ENCODE data around the gene CBX3. TPM values are rescaled to one million over a fixed set of nuclear protein-coding genes. Genes with fewer than 3 reads are reported as not detected.

The CBX3 gene
- total and polyA plus RNA-seq, 2 of the 13 experiments (the other 11 are each of a cell fraction or from before 2014, with no cell fraction given), result 53.9 to 249 TPM

DNA sequence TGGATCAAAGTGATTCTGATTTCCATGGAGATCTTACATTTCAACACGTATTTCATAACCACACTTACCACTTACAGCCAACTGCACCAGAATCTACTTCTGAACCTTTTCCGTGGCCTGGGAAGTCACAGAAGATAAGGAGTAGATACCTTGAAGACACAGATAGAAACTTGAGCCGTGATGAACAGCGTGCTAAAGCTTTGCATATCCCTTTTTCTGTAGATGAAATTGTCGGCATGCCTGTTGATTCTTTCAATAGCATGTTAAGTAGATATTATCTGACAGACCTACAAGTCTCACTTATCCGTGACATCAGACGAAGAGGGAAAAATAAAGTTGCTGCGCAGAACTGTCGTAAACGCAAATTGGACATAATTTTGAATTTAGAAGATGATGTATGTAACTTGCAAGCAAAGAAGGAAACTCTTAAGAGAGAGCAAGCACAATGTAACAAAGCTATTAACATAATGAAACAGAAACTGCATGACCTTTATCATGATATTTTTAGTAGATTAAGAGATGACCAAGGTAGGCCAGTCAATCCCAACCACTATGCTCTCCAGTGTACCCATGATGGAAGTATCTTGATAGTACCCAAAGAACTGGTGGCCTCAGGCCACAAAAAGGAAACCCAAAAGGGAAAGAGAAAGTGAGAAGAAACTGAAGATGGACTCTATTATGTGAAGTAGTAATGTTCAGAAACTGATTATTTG is 16.3 kb upstream of the CBX3 start (continued):
- no peak for TF ChIP-seq THYN1 (CRISPR knock-in tag; IDR thresholded peaks at IDR 0.05; ENCODE audit: borderline replicate concordance, low read depth)

DNA sequence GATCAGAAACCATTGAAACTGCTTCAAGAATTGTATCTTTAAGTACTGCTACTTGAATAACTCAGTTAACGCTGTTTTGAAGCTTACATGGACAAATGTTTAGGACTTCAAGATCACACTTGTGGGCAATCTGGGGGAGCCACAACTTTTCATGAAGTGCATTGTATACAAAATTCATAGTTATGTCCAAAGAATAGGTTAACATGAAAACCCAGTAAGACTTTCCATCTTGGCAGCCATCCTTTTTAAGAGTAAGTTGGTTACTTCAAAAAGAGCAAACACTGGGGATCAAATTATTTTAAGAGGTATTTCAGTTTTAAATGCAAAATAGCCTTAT is 15.7 kb upstream of the CBX3 start:
- WGBS (ENCODE audit: low lambda C conversion rate), result 95% methylated on average over 1 of the region's 1 CpG
- TF ChIP-seq JUND (CRISPR knock-in tag; IDR thresholded peaks at IDR 0.05) (no peak), ZKSCAN5 (CRISPR knock-in tag; IDR thresholded peaks at IDR 0.05) (no peak), ZNF678 (CRISPR knock-in tag; IDR thresholded peaks at IDR 0.05) (no peak), ZNF256 (CRISPR knock-in tag; conservative IDR thresholded peaks at IDR 0.05) (no peak), KLF11 (CRISPR knock-in tag; IDR thresholded peaks at IDR 0.05) (no peak), MED13 (CRISPR knock-in tag; IDR thresholded peaks at IDR 0.05) (no peak), PLRG1 (conservative IDR thresholded peaks at IDR 0.05) (no peak), DNMT3B (CRISPR knock-in tag; conservative IDR thresholded peaks at IDR 0.05) (no peak), SSRP1 (CRISPR knock-in tag; IDR thresholded peaks at IDR 0.05) (no peak), ZNF253 (CRISPR knock-in tag; IDR thresholded peaks at IDR 0.05; ENCODE audit: borderline replicate concordance) (no peak)
- TF ChIP-seq, protein P1, sequence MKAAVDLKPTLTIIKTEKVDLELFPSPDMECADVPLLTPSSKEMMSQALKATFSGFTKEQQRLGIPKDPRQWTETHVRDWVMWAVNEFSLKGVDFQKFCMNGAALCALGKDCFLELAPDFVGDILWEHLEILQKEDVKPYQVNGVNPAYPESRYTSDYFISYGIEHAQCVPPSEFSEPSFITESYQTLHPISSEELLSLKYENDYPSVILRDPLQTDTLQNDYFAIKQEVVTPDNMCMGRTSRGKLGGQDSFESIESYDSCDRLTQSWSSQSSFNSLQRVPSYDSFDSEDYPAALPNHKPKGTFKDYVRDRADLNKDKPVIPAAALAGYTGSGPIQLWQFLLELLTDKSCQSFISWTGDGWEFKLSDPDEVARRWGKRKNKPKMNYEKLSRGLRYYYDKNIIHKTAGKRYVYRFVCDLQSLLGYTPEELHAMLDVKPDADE (CRISPR knock-in tag; IDR thresholded peaks at IDR 0.05), result no peak
- TF ChIP-seq, protein P2, sequence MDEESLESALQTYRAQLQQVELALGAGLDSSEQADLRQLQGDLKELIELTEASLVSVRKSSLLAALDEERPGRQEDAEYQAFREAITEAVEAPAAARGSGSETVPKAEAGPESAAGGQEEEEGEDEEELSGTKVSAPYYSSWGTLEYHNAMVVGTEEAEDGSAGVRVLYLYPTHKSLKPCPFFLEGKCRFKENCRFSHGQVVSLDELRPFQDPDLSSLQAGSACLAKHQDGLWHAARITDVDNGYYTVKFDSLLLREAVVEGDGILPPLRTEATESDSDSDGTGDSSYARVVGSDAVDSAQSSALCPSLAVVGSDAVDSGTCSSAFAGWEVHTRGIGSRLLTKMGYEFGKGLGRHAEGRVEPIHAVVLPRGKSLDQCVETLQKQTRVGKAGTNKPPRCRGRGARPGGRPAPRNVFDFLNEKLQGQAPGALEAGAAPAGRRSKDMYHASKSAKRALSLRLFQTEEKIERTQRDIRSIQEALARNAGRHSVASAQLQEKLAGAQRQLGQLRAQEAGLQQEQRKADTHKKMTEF (CRISPR knock-in tag; IDR thresholded peaks at IDR 0.05), result no peak
- TF ChIP-seq, protein P3, sequence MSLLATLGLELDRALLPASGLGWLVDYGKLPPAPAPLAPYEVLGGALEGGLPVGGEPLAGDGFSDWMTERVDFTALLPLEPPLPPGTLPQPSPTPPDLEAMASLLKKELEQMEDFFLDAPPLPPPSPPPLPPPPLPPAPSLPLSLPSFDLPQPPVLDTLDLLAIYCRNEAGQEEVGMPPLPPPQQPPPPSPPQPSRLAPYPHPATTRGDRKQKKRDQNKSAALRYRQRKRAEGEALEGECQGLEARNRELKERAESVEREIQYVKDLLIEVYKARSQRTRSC (CRISPR knock-in tag; IDR thresholded peaks at IDR 0.05; ENCODE audit: low read depth), result no peak
- Histone ChIP-seq H3K36me3 (replicated peaks in 1 of 2; ENCODE audit: control insufficient read depth in 1 of 2, insufficient read depth in 2 of 2, low read length in 2 of 2) (peaks cover 0 to 13% of the 10 kb centered on the region in 2 experiments; a peak in 2 of 5 replicates), H3K79me2 (ENCODE audit: insufficient read depth, low read length) (no peaks in the 10 kb centered on the region), H3K4me2 (ENCODE audit: low read depth, low read length) (no peak overlapping the region), H2AFZ (ENCODE audit: low read length) (no peak overlapping the region), H3K27me3 (ENCODE audit: control insufficient read depth in 1 of 2, insufficient read depth in 2 of 2, low read length in 2 of 2) (no peaks in the 10 kb centered on the region), H3K9ac (ENCODE audit: insufficient read depth, low read depth, low read length) (no peak overlapping the region), H3K27ac (ENCODE audit: extremely low read length, insufficient read depth, low read length) (no peak overlapping the region), H3K4me1 (ENCODE audit: insufficient read depth, low read length) (peaks cover 24% of the 10 kb centered on the region), H3K4me3 (replicated peaks in 1 of 3; ENCODE audit: insufficient read depth in 1 of 3, low read depth in 2 of 3, low read length in 3 of 3) (no peak overlapping the region), H4K20me1 (ENCODE audit: insufficient read depth, low read length) (peaks cover 46% of the 10 kb centered on the region), H3K9me3 (ENCODE audit: low read length) (no peaks in the 10 kb centered on the region)
- no peak for DNase-seq (ENCODE audit: low spot score)
- BruUV-seq (replicated peaks), result no TSS peak
- ChIA-PET CTCF (ENCODE audit: low intra/inter-chr PET ratio, low total read pairs) (no interaction called here), POLR2A (interaction anchor here (1.5 kb wide), 1 partner anchor 14 kb away, joined by 6 read pairs; the partner anchor contains the start of gene HNRNPA2B1)
- ATAC-seq, result no peak
- intact Hi-C loops (cut with micrococcal nuclease; ENCODE audit: unreplicated experiment), result no loop called here
- no peak for FAIRE-seq
- in situ Hi-C loops (cut with HindIII; ENCODE audit: extremely low pct_ligation_motif_present, low pct_unique_long_range_greater_than_20kb), result loop anchor here (10.0 kb wide), 1 partner anchor 91 kb away; no protein-coding TSS in a partner anchor

Measured in HepG2 (cell line).